GM23248 (cell line): ENCODE results near the gene CHST12. TPM values are rescaled to one million over a fixed set of nuclear protein-coding genes. Genes with fewer than 3 reads are reported as not detected.
"Not testable (repeated sequence)": the region's sequence is repeated elsewhere in the genome, so short reads cannot be mapped to it uniquely, and the experiment has no call there.

Experiments
- DNase-seq: peaks from one replicate; pipeline ENCODE4 v3.0.0-alpha.2; 2015
- H2AFZ ChIP-seq: fragments of 200-600 bp; sonication (generic); 2 replicates; pipeline ENCODE4 v1.6.1; 2016; ENCODE audit warnings: antibody characterized with exemption
- H3F3A ChIP-seq: fragments of 200-600 bp; sonication (generic); 2 replicates; pipeline ENCODE4 v1.6.1; 2016; ENCODE audit warnings: mild to moderate bottlenecking, antibody characterized with exemption, mixed run types; ENCODE audit not compliant: insufficient read depth
- H3K27ac ChIP-seq: fragments of 200-600 bp; sonication (generic); 2 replicates; pipeline ENCODE4 v1.5.1; 2016; ENCODE audit warnings: mild to moderate bottlenecking
- H3K27me3 ChIP-seq: fragments of 200-600 bp; sonication (generic); replicated peaks from 2 replicates; pipeline ENCODE4 v1.6.1; 2016; ENCODE audit warnings: mild to moderate bottlenecking; ENCODE audit not compliant: insufficient read depth
- H3K36me3 ChIP-seq: fragments of 200-600 bp; sonication (generic); 2 replicates; pipeline ENCODE4 v1.6.1; 2016; ENCODE audit warnings: low read depth, mild to moderate bottlenecking
- H3K4me1 ChIP-seq: fragments of 200-600 bp; sonication (generic); 2 replicates; pipeline ENCODE4 v1.6.1; 2016; ENCODE audit warnings: mild to moderate bottlenecking; ENCODE audit not compliant: insufficient read depth
- H3K4me2 ChIP-seq: fragments of 200-600 bp; sonication (generic); one replicate; pipeline ENCODE4 v1.6.1; 2016; ENCODE audit warnings: mild to moderate bottlenecking; ENCODE audit not compliant: unreplicated experiment
- H3K4me3 ChIP-seq: fragments of 200-600 bp; sonication (generic); 2 replicates; pipeline ENCODE4 v1.5.1; 2016; ENCODE audit warnings: mild to moderate bottlenecking
- H3K79me2 ChIP-seq: fragments of 200-600 bp; sonication (generic); 2 replicates; pipeline ENCODE4 v1.6.1; 2016; ENCODE audit warnings: mild to moderate bottlenecking; ENCODE audit not compliant: insufficient read depth
- H3K9ac ChIP-seq: fragments of 200-600 bp; sonication (generic); 2 replicates; pipeline ENCODE4 v1.6.1; 2016; ENCODE audit warnings: mild to moderate bottlenecking
- H3K9me2 ChIP-seq: fragments of 200-600 bp; sonication (generic); 2 replicates; pipeline ENCODE4 v1.6.1; 2016; ENCODE audit warnings: mixed run types, mild to moderate bottlenecking, moderate library complexity; ENCODE audit not compliant: insufficient read depth
- H3K9me3 ChIP-seq: fragments of 200-600 bp; sonication (generic); one replicate; pipeline ENCODE4 v1.6.1; 2017; ENCODE audit warnings: low read depth
- H4K20me1 ChIP-seq: fragments of 200-600 bp; sonication (generic); 2 replicates; pipeline ENCODE4 v1.6.0; 2016; ENCODE audit not compliant: insufficient read depth
- EZH2 ChIP-seq: fragments of 200-600 bp; sonication (generic); IDR thresholded peaks from 2 replicates; pipeline ENCODE4 v1.6.1; 2018; ENCODE audit warnings: antibody characterized with exemption, mild to moderate bottlenecking; ENCODE audit not compliant: insufficient read depth, poor library complexity, severe bottlenecking
- EZH2phosphoT487 ChIP-seq: fragments of 200-600 bp; sonication (generic); IDR thresholded peaks from 2 replicates; pipeline ENCODE4 v1.6.1; 2018; ENCODE audit warnings: antibody characterized with exemption, moderate library complexity, mild to moderate bottlenecking, low read depth; ENCODE audit not compliant: insufficient read depth
- WGBS, 2 experiments: methylation state at CpG; one replicate each; pipeline ENCODE4 v1.1.6; 2015 to 2017; ENCODE audit warnings: low lambda C conversion rate in 2 of 2, low coverage in 1 of 2; ENCODE audit errors: missing lambda C conversion rate in 2 of 2; 5-methylcytosine and 5-hydroxymethylcytosine counted together
- in situ Hi-C: fragments of 300-500 bp; cut with MboI; formaldehyde crosslinking; loops from 2 replicates; pipeline ENCODE4 v1.15.0; 2020
- polyA plus RNA-seq: library from polyadenylated mRNA; unstranded; fragments of >200 nt; fragmentation: Nextera tagmentation; extraction: Ambion mirVana; gene quantifications from 2 replicates; pipeline ENCODE4 v1.2.1, GENCODE V29; 2016
- total RNA-seq: library from RNA; depleted of rRNA; stranded (reverse); fragments of >200 nt; shearing (Covaris generic); gene quantifications from 2 replicates; pipeline ENCODE4 v1.2.3, GENCODE V29; 2014

Gene CHST12
- total and polyA plus RNA-seq, 2 experiments from 2014 or later, result 10.6 to 33.7 TPM

- TF ChIP-seq EZH2phosphoT487 (no peak), EZH2 (no peak)
- DNase-seq, result no peak
- Histone ChIP-seq H3K27me3 (no peaks in the 10 kb centered on the region), H3K9me3 (no peaks in the 10 kb centered on the region), H4K20me1 (no peaks in the 10 kb centered on the region), H2AFZ (no peak overlapping the region), H3K4me2 (no peak overlapping the region), H3K9me2 (no peaks in the 10 kb centered on the region), H3K9ac (no peak overlapping the region), H3K36me3 (no peaks in the 10 kb centered on the region), H3K79me2 (no peaks in the 10 kb centered on the region), H3K27ac (no peak overlapping the region), H3K4me3 (no peak overlapping the region), H3K4me1 (no peaks in the 10 kb centered on the region), H3F3A (no peaks in the 10 kb centered on the region)
- WGBS, 2 experiments, result 66 to 78% methylated on average over 3 of the region's 3 CpGs
- in situ Hi-C loops, result loop anchor here (25.0 kb wide), 1 partner anchor 225 kb away; the partner anchor contains the start of gene AMZ1
Observed at GRCh38 chr7:2462731-2463130, 59.3 kb downstream of the CHST12 start.

DNA sequence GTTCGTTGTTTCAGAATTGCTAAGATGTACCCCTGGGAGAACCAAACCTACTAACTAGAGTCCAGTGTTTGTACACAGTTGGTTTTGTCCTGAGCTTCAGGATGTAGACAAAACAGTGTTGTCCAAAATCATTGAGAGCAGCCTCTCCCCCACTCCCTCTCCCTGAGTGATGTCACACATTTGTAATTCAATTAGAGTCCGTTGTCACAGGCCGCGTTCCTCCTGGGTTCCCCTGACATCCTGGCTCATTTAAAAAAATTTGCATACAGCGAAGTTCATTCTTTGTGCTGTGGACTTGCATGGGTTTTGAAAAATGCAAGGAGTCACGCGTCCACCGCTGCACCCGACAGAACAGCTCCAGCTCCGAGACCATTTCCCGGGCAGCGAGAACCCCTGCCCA lies 62.5 kb downstream of the CHST12 start:
- WGBS, 2 experiments, result 82 to 84% methylated on average over 12 of the region's 12 CpGs
- no peak for DNase-seq

GRCh38 chr7:2466675-2467074 lies 63.3 kb downstream of the CHST12 start:
- Histone ChIP-seq H3K9me2 (no peaks in the 10 kb centered on the region), H3K9ac (no peak overlapping the region), H3K36me3 (no peaks in the 10 kb centered on the region), H3K4me1 (no peaks in the 10 kb centered on the region), H3K4me2 (no peak overlapping the region), H3F3A (no peaks in the 10 kb centered on the region), H4K20me1 (no peaks in the 10 kb centered on the region), H3K27me3 (no peaks in the 10 kb centered on the region), H3K27ac (no peak overlapping the region), H2AFZ (no peak overlapping the region), H3K9me3 (no peaks in the 10 kb centered on the region), H3K79me2 (no peaks in the 10 kb centered on the region), H3K4me3 (no peak overlapping the region)
- WGBS, 2 experiments, result 78 to 82% methylated on average over 10 of the region's 10 CpGs
- no peak for DNase-seq
- TF ChIP-seq EZH2phosphoT487, result no peak
- TF ChIP-seq EZH2, result no peak
- in situ Hi-C loops, result loop anchor here (25.0 kb wide), 1 partner anchor 221 kb away; the partner anchor contains the start of gene AMZ1

More for the DNA sequence above, 62.5 kb downstream of the CHST12 start:
- Histone ChIP-seq H3K9me2 (no peaks in the 10 kb centered on the region), H3K4me3 (no peak overlapping the region), H3F3A (no peaks in the 10 kb centered on the region), H3K4me2 (no peak overlapping the region), H4K20me1 (no peaks in the 10 kb centered on the region), H3K27me3 (no peaks in the 10 kb centered on the region), H3K4me1 (no peaks in the 10 kb centered on the region), H3K27ac (no peak overlapping the region), H3K9me3 (no peaks in the 10 kb centered on the region), H3K9ac (no peak overlapping the region), H3K79me2 (no peaks in the 10 kb centered on the region), H3K36me3 (no peaks in the 10 kb centered on the region), H2AFZ (no peak overlapping the region)
- TF ChIP-seq EZH2 (no peak), EZH2phosphoT487 (no peak)
- in situ Hi-C loops, result loop anchor here (25.0 kb wide), 1 partner anchor 221 kb away; the partner anchor contains the start of gene AMZ1

DNA sequence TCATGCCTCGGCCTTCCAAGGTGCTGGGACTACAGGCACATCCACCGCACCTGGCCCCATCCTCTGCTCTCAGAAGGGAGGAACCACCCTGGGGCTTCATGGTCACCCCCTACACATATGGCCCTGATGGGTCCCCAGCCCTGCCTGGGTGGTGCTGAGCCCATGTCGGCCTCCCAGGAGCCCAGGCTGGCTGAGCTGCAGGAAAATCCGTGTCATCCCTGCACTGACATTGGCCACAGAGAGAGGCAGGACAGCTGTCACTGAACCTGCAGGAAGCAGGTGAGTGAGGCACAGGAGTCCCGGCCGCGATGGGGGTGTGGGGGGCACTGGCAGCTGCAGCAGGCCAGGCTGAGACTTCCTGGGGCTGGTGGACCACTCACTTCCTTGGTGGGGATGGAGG lies 64.8 kb downstream of the CHST12 start:
- Histone ChIP-seq H3F3A (no peaks in the 10 kb centered on the region), H3K27ac (no peak overlapping the region), H4K20me1 (no peaks in the 10 kb centered on the region), H3K27me3 (no peaks in the 10 kb centered on the region), H3K79me2 (no peaks in the 10 kb centered on the region), H3K9me2 (no peaks in the 10 kb centered on the region), H2AFZ (no peak overlapping the region), H3K9me3 (no peaks in the 10 kb centered on the region), H3K4me1 (no peaks in the 10 kb centered on the region), H3K9ac (no peak overlapping the region), H3K4me2 (no peak overlapping the region), H3K36me3 (no peaks in the 10 kb centered on the region), H3K4me3 (no peak overlapping the region)
- DNase-seq, result no peak
- TF ChIP-seq EZH2 (no peak), EZH2phosphoT487 (no peak)
- in situ Hi-C loops, result loop anchor here (25.0 kb wide), 1 partner anchor 219 kb away; the partner anchor contains the start of gene AMZ1
- 60 to 65% methylated on average over 6 to 7 of the region's 7 CpGs for WGBS, 2 experiments

- not testable (repeated sequence) for H3K4me1 ChIP-seq, DNase-seq, H3K79me2 ChIP-seq, H3K9me3 ChIP-seq, H3K27me3 ChIP-seq, H3K9ac ChIP-seq, H3F3A ChIP-seq, H2AFZ ChIP-seq, H3K4me3 ChIP-seq, H4K20me1 ChIP-seq, H3K4me2 ChIP-seq, H3K27ac ChIP-seq, H3K9me2 ChIP-seq, H3K36me3 ChIP-seq
- in situ Hi-C loops, result loop anchor here (25.0 kb wide), 1 partner anchor 218 kb away; the partner anchor contains the start of gene AMZ1
- 64 to 71% methylated on average over 9 of the region's 9 CpGs for WGBS, 2 experiments
Observed at GRCh38 chr7:2469460-2470203, 66.2 kb downstream of the CHST12 start.
